ENCODE data around the gene ISCU. TPM values are rescaled to one million over a fixed set of nuclear protein-coding genes. Genes with fewer than 3 reads are reported as not detected.

Gene ISCU
- total RNA-seq, 1 experiment from 2014 or later: 71.6 TPM

DNA sequence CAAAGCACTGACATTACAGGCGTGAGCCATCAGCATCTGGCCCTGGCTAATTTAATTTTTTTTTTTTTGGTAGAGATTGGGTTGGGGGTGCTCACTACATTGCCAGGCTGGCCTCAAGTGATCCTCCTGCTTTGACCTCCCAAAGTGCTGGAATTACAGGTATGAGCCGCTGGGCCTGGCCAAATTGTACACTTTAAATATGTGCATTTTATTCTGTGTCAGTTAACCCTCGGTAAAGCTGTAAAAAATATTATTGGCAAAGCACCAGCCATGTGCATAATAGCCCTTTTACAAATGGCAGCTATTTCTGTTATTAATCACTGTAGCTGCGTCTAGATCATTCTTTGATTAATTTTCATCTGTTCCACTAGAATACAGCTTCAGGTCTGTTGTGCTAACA lies 23.5 kb downstream of the ISCU start:
- no TSS peak for BruUV-seq (replicated peaks)
- TF ChIP-seq, protein P1, sequence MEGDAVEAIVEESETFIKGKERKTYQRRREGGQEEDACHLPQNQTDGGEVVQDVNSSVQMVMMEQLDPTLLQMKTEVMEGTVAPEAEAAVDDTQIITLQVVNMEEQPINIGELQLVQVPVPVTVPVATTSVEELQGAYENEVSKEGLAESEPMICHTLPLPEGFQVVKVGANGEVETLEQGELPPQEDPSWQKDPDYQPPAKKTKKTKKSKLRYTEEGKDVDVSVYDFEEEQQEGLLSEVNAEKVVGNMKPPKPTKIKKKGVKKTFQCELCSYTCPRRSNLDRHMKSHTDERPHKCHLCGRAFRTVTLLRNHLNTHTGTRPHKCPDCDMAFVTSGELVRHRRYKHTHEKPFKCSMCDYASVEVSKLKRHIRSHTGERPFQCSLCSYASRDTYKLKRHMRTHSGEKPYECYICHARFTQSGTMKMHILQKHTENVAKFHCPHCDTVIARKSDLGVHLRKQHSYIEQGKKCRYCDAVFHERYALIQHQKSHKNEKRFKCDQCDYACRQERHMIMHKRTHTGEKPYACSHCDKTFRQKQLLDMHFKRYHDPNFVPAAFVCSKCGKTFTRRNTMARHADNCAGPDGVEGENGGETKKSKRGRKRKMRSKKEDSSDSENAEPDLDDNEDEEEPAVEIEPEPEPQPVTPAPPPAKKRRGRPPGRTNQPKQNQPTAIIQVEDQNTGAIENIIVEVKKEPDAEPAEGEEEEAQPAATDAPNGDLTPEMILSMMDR (IDR thresholded peaks at IDR 0.05; ENCODE audit: unreplicated experiment): no peak

GRCh38 chr12:108586306-108586705 lies 23.9 kb downstream of the ISCU start:
- no peak overlapping the region for H3K27ac Mint-ChIP-seq (ENCODE audit: unreplicated experiment)
- no peak for DNase-seq
- H3K4me3 Mint-ChIP-seq (ENCODE audit: low read depth, unreplicated experiment): no peak overlapping the region
- no peaks in the 10 kb centered on the region for H3K9me3 Mint-ChIP-seq (ENCODE audit: low read depth, unreplicated experiment)
- CTCF ChIA-PET: no interaction called here
- TF ChIP-seq, protein P1 (IDR thresholded peaks at IDR 0.05; ENCODE audit: unreplicated experiment): no peak
- no TSS peak for BruUV-seq (replicated peaks)
- peaks cover 84% of the 10 kb centered on the region for H3K27me3 Mint-ChIP-seq (ENCODE audit: unreplicated experiment)
- H3K36me3 Mint-ChIP-seq (ENCODE audit: insufficient read depth, unreplicated experiment): no peaks in the 10 kb centered on the region
- no peaks in the 10 kb centered on the region for H3K4me1 Mint-ChIP-seq (ENCODE audit: low read depth, unreplicated experiment)
- intact Hi-C loops (cut with micrococcal nuclease; ENCODE audit: unreplicated experiment): no loop called here

More for the DNA sequence above, 23.5 kb downstream of the ISCU start:
- Mint-ChIP-seq H3K4me3 (ENCODE audit: low read depth, unreplicated experiment) (no peak overlapping the region), H3K9me3 (ENCODE audit: low read depth, unreplicated experiment) (no peaks in the 10 kb centered on the region), H3K27ac (ENCODE audit: unreplicated experiment) (no peak overlapping the region), H3K27me3 (ENCODE audit: unreplicated experiment) (peaks cover 80% of the 10 kb centered on the region), H3K36me3 (ENCODE audit: insufficient read depth, unreplicated experiment) (no peaks in the 10 kb centered on the region), H3K4me1 (ENCODE audit: low read depth, unreplicated experiment) (no peaks in the 10 kb centered on the region)
- no peak for DNase-seq
- CTCF ChIA-PET: no interaction called here
- intact Hi-C loops (cut with micrococcal nuclease; ENCODE audit: unreplicated experiment): no loop called here

GRCh38 chr12:108587826-108588225 lies 25.4 kb downstream of the ISCU start:
- CTCF ChIA-PET: no interaction called here
- H3K27ac Mint-ChIP-seq (ENCODE audit: unreplicated experiment): no peak overlapping the region

GRCh38 chr12:108589028-108589839 lies 26.8 kb downstream of the ISCU start:
- no peaks in the 10 kb centered on the region for H3K4me1 Mint-ChIP-seq (ENCODE audit: low read depth, unreplicated experiment)
- TF ChIP-seq, protein P1 (IDR thresholded peaks at IDR 0.05; ENCODE audit: unreplicated experiment): no peak
- no peak overlapping the region for H3K4me3 Mint-ChIP-seq (ENCODE audit: low read depth, unreplicated experiment)
- H3K27ac Mint-ChIP-seq (ENCODE audit: unreplicated experiment): no peak overlapping the region
- H3K9me3 Mint-ChIP-seq (ENCODE audit: low read depth, unreplicated experiment): no peaks in the 10 kb centered on the region
- CTCF ChIA-PET: interaction anchor here (0.7 kb wide), 1 partner anchor 826 kb away, joined by 3 read pairs; no protein-coding TSS in a partner anchor
- intact Hi-C loops (cut with micrococcal nuclease; ENCODE audit: unreplicated experiment): no loop called here
- DNase-seq: no peak
- H3K27me3 Mint-ChIP-seq (ENCODE audit: unreplicated experiment): peaks cover 67% of the 10 kb centered on the region
- H3K36me3 Mint-ChIP-seq (ENCODE audit: insufficient read depth, unreplicated experiment): no peaks in the 10 kb centered on the region
- no TSS peak for BruUV-seq (replicated peaks)

More at GRCh38 chr12:108587826-108588225, 25.4 kb downstream of the ISCU start:
- TF ChIP-seq, protein P1 (IDR thresholded peaks at IDR 0.05; ENCODE audit: unreplicated experiment): no peak
- Mint-ChIP-seq H3K4me1 (ENCODE audit: low read depth, unreplicated experiment) (no peaks in the 10 kb centered on the region), H3K27me3 (ENCODE audit: unreplicated experiment) (peaks cover 82% of the 10 kb centered on the region), H3K4me3 (ENCODE audit: low read depth, unreplicated experiment) (no peak overlapping the region), H3K36me3 (ENCODE audit: insufficient read depth, unreplicated experiment) (no peaks in the 10 kb centered on the region), H3K9me3 (ENCODE audit: low read depth, unreplicated experiment) (no peaks in the 10 kb centered on the region)
- intact Hi-C loops (cut with micrococcal nuclease; ENCODE audit: unreplicated experiment): no loop called here
- no TSS peak for BruUV-seq (replicated peaks)
- no peak for DNase-seq
